ENCODE results near the gene TSPAN18.

DNA sequence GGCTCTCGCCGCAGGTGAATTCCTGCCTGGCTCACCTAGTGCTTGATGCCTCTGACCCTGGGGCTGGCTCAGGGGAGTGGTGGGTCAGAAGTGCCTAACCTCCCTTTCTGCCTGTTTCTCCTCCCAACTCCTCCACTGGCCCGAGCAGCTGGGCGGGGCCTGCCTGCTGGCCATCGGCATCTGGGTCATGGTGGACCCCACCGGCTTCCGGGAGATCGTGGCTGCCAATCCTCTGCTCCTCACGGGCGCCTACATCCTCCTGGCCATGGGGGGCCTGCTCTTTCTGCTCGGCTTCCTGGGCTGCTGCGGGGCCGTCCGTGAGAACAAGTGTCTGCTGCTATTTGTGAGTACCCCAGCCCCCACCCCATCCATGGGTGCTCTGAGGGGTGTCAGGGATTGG lies 182.8 kb downstream of the TSPAN18 start:
- no peak for TF ChIP-seq POLR2A (IDR thresholded peaks at IDR 0.05)
- TF ChIP-seq, protein P1, sequence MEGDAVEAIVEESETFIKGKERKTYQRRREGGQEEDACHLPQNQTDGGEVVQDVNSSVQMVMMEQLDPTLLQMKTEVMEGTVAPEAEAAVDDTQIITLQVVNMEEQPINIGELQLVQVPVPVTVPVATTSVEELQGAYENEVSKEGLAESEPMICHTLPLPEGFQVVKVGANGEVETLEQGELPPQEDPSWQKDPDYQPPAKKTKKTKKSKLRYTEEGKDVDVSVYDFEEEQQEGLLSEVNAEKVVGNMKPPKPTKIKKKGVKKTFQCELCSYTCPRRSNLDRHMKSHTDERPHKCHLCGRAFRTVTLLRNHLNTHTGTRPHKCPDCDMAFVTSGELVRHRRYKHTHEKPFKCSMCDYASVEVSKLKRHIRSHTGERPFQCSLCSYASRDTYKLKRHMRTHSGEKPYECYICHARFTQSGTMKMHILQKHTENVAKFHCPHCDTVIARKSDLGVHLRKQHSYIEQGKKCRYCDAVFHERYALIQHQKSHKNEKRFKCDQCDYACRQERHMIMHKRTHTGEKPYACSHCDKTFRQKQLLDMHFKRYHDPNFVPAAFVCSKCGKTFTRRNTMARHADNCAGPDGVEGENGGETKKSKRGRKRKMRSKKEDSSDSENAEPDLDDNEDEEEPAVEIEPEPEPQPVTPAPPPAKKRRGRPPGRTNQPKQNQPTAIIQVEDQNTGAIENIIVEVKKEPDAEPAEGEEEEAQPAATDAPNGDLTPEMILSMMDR (IDR thresholded peaks at IDR 0.05), result no peak

Measured in ovary (tissue), 3 donors.